Frontal cortex (tissue), 4 donors: ENCODE data around the gene PLPP7. TPM values are rescaled to one million over a fixed set of nuclear protein-coding genes. Genes with fewer than 3 reads are reported as not detected.
"Not testable (repeated sequence)": the region's sequence is repeated elsewhere in the genome, so short reads cannot be mapped to it uniquely, and the experiment has no call there.

Source experiments
- DNase-seq, 2 donors: peaks; one replicate each; pipeline ENCODE4 v3.0.0; 2012; ENCODE audit warnings: low spot score in 2 of 2
- FAIRE-seq: peaks from 2 replicates; lab custom pipeline; 2012; peaks lifted over from hg19 to GRCh38; lab: Jason Lieb, UNC
- total RNA-seq: library from RNA; depleted of rRNA; stranded (reverse); fragments of >200 nt; gene quantifications from one replicate; pipeline ENCODE4 v1.2.3, GENCODE V29; 2014
- donor health status: control.
- donor health status: control.
- donor health status: control.

Gene PLPP7
- 6.1 TPM for total RNA-seq

GRCh38 chr9:131289301-131290035 lies at the start of gene PLPP7:
PLPP7 (plus strand) TSS chr9:131289723; CDS start chr9:131289998, 275 bp downstream.
- FAIRE-seq, result no peak
- DNase-seq, result peak; percentile 84 to 87

GRCh38 chr9:131240047-131240921 lies 49.2 kb upstream of the PLPP7 start:
- no peak for DNase-seq
- no peak for FAIRE-seq

- DNase-seq, FAIRE-seq: not testable (repeated sequence)
Measured at GRCh38 chr9:131244331-131244730, 45.2 kb upstream of the PLPP7 start.

GRCh38 chr9:131246618-131247017 lies 42.9 kb upstream of the PLPP7 start:
- FAIRE-seq (no peak), DNase-seq (no peak)

GRCh38 chr9:131252120-131252519 lies 37.4 kb upstream of the PLPP7 start:
- DNase-seq (no peak), FAIRE-seq (no peak)

- DNase-seq (no peak), FAIRE-seq (no peak)
Measured at GRCh38 chr9:131253891-131254491, 35.5 kb upstream of the PLPP7 start.

GRCh38 chr9:131254626-131255025 lies 34.9 kb upstream of the PLPP7 start:
- DNase-seq, result no peak

GRCh38 chr9:131255676-131256197 lies 33.8 kb upstream of the PLPP7 start:
- FAIRE-seq (no peak), DNase-seq (no peak)

More at GRCh38 chr9:131254626-131255025, 34.9 kb upstream of the PLPP7 start:
- FAIRE-seq, result no peak

- no peak for FAIRE-seq
- peak in 1 of 2 donors; percentile 6 for DNase-seq
Measured at GRCh38 chr9:131257266-131258025, 32.1 kb upstream of the PLPP7 start.

GRCh38 chr9:131258186-131258585 lies 31.3 kb upstream of the PLPP7 start:
- FAIRE-seq, result no peak
- no peak for DNase-seq

- no peak for DNase-seq
- no peak for FAIRE-seq
Measured at GRCh38 chr9:131258698-131259431, 30.7 kb upstream of the PLPP7 start.

GRCh38 chr9:131259432-131259898 lies 30.1 kb upstream of the PLPP7 start:
- FAIRE-seq, result no peak

GRCh38 chr9:131259916-131260597 lies 29.5 kb upstream of the PLPP7 start:
- FAIRE-seq, result no peak
- DNase-seq, result no peak

More at GRCh38 chr9:131259432-131259898, 30.1 kb upstream of the PLPP7 start:
- DNase-seq, result no peak

- no peak for FAIRE-seq
- no peak for DNase-seq
Measured at GRCh38 chr9:131260751-131261452, 28.6 kb upstream of the PLPP7 start.

GRCh38 chr9:131262327-131263032 lies 27.0 kb upstream of the PLPP7 start:
- DNase-seq (no peak), FAIRE-seq (no peak)

GRCh38 chr9:131263033-131263343 lies 26.5 kb upstream of the PLPP7 start:
- not testable (repeated sequence) for FAIRE-seq, DNase-seq

- DNase-seq, result no peak
- no peak for FAIRE-seq
Measured at GRCh38 chr9:131263701-131264100, 25.8 kb upstream of the PLPP7 start.
